Fibroblast of mammary gland (primary cell): Measurements from ENCODE around the gene STAT5A.

ENCODE experiments used
- DNase-seq: peaks from one replicate; pipeline ENCODE4 v3.0.0-alpha.2; 2010; ENCODE audit warnings: low read depth
- H3K4me3 ChIP-seq: 2 replicates; pipeline ENCODE4 v1.5.1; 2011; ENCODE audit warnings: low read depth, mild to moderate bottlenecking, low read length, moderate library complexity; ENCODE audit not compliant: control insufficient read depth
- TF ChIP-seq, protein P1 (sequence below): conservative IDR thresholded peaks from 2 replicates; pipeline ENCODE4 v1.5.1; 2011; ENCODE audit warnings: low read depth, low read length, inconsistent platforms; ENCODE audit not compliant: control insufficient read depth, insufficient read depth

STAT5A gene

DNA sequence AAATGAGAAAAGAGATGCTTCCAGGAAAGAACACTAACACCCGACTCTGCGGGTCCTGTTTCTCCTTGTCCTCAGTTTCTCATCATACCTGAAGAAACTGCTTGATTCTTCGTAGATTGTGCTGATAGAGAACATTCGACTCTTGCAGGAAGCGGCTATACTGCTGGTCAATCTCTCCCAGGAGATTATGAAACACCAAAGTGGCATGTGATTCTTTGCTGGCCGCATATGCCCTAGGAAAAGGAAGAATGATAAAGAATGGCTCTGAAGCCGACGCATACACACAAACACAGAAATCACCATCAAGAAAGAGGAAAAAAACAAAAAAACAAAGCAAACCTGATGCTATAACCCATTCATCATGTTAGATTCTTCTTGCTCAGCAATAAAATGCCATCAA is 58.2 kb downstream of the STAT5A start:
- TF ChIP-seq, protein P1, sequence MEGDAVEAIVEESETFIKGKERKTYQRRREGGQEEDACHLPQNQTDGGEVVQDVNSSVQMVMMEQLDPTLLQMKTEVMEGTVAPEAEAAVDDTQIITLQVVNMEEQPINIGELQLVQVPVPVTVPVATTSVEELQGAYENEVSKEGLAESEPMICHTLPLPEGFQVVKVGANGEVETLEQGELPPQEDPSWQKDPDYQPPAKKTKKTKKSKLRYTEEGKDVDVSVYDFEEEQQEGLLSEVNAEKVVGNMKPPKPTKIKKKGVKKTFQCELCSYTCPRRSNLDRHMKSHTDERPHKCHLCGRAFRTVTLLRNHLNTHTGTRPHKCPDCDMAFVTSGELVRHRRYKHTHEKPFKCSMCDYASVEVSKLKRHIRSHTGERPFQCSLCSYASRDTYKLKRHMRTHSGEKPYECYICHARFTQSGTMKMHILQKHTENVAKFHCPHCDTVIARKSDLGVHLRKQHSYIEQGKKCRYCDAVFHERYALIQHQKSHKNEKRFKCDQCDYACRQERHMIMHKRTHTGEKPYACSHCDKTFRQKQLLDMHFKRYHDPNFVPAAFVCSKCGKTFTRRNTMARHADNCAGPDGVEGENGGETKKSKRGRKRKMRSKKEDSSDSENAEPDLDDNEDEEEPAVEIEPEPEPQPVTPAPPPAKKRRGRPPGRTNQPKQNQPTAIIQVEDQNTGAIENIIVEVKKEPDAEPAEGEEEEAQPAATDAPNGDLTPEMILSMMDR, result no peak
- DNase-seq, result no peak
- no peak overlapping the region for H3K4me3 ChIP-seq

DNA sequence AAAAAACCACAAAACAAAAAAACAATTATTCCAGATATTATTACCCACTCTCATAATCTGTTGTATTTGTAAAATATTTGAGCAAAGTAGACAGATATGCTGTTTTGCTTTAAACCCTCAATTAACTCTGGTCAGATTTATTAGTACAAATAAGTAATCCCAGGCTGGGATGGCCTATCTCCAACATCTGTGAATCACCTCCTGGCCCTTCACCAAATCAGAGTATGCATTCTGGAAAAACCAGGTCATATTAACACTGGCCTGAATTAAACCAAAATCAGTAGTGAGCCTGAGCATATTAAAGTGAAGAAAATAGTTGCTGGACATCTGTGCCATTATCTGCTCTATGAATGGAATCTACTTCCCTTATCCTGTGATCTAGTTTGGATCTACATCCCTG is 58.9 kb downstream of the STAT5A start:
- TF ChIP-seq, protein P1, result no peak
- DNase-seq, result peak; percentile 90
- H3K4me3 ChIP-seq, result no peak overlapping the region

DNA sequence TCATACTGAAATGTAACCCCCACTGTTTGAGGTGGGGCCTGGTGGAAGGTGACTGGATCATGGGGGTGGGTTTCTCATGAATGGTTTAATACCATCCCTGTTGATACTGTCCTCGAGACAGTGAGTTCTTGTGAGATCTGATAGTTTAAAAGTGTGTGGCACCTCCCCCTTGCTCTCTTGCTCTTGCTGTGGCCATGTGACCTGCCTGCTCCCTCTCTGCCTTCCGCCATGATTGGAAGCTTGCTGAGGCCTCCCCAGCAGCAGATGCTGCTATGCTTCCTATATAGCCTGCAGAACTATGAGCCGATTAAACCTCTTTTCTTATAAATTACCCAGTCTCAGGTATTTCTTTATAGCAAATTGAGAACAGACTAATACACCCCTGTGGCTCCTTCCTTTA is 59.3 kb downstream of the STAT5A start:
- DNase-seq, result no peak
- TF ChIP-seq, protein P1, result no peak
- no peak overlapping the region for H3K4me3 ChIP-seq

DNA sequence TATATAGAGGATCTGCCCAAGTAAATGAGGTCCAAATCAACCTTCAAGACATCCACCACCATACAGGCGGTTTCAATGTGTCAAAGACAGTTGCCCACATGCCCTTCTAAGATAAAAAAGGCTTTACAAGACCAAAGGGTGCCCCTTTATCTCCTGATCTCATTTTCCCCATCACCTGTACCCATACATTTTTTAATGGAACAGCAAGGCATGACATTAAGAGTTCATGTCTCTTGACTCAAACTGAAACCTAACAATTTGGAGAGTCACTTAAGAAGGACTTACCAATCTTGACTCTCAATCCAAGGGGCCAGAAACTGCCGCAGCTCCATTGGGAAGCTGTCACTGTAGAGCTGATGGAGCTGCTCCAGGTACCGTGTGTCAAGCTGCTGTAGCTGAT is 59.8 kb downstream of the STAT5A start:
- DNase-seq, result no peak
- no peak overlapping the region for H3K4me3 ChIP-seq
- TF ChIP-seq, protein P1, result no peak

DNA sequence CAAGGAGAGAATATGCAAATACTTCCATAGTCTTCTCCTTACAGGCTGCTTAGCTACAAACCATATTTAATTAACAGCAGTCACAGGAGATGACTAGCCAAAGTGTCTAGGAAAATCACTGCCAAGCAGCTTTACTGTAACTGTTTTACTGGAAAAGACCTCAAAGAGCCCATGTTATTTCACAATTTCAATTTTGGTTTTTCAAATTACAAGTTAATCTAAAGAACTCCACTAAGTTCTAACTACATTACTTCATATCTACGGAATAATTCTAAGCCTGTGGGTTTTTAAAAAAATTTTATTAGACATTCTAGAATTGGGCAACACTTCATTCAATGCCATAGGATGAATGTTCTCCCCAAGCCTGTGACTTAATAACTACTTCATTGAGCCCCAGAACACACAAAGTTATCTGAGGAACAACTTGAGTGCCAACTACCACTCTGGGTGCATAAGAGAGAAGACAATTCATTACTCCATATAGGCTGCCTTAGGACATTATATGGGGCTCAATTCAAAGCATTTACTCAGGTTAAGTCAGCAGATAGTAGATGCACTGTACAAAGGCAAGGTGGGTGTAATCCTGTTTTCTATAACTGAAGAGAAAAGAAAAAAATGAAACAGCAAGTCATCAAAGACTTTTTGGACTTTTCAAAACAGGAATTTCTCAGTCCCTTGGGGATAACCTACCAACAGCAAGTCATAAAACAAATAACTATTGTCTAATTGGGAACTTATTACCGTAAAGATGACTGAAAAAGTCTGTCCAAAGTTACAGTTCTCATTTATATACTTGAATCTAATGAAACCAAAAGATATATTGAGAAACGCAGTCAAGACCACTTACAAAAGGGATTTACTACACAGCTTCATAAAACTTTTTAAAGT is 66.9 kb downstream of the STAT5A start:
- TF ChIP-seq, protein P1, result no peak
- DNase-seq, result peak; percentile 70
- H3K4me3 ChIP-seq, result no peak overlapping the region

DNA sequence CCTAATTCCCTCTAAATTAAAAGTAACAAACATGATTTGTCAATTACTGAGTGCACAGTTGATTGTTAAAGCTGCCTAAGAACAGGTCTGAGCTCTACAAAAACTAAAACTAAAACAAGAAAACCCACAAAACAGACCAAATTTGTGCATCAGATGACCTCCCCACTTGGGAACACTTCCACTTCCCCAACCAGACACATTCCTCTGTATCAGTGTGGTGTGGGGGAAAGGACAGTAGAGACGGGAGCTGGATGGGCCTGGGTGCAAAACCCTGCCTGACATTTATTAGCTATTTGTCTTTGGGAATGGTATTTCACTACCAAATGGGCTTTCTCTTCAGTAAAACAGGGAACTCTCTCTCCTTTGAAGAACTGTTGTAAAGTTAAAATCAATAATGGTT is 70.1 kb downstream of the STAT5A start:
- TF ChIP-seq, protein P1, result no peak
- no peak for DNase-seq
- no peak overlapping the region for H3K4me3 ChIP-seq
